SK-N-DZ (cell line): ENCODE data around the gene CATSPER3.

ENCODE experiments used
- DNase-seq: peaks from one replicate; pipeline ENCODE4 v3.0.0-alpha.2; 2015; ENCODE audit warnings: low spot score
- small RNA-seq, 2 experiments: library from RNA; depleted of rRNA; stranded (forward); fragments of <200 nt; gene quantifications; one replicate each; pipeline ENCODE3, GENCODE V24; 2014

The CATSPER3 gene

DNA sequence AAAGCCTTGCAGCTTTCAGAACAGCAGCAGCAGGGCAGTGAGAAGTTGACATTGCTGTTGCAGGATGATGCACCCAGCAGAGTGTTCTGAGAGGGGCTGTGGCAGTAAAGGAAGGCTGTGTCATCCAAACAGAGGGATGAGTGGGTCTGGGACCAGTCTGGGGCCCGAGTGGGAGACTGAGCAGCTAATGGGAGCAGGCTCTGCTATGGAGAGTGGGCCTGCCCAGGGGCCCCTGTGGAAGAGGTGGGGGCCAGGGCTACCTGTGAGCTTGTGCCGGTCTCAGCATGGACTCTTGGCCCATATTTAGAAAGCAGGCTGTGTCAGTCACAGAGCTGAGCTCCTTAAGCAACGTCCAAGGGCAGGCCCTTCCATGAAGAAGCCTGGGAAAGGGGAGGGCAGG lies 92.3 kb downstream of the CATSPER3 start:
- no peak for DNase-seq

DNA sequence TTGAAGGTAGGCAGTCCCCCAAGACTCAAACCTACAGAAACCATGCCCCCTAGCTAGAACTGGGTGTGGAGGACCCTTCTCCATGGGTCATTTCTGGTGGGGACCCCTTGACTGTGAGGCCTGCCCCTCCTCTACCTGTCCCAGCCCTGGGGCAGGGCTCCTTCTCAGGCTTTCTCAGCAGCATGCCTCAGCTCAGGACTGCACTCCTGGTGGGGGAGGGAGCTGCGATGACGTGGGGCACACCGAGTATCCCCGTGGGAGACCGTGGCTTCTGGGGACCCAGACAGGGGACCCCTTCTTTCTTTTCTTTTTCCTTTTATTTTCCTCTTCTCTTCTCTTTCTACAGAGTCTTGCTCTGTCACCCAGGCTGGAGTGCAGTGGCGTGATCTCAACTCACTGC lies 93.3 kb downstream of the CATSPER3 start:
- no peak for DNase-seq

Small RNA genes lying within 50 kb of the gene (small RNA-seq; reads per million reads assigned to genes)
- gene MIR4461 (0 reads per million in 2 experiments), gene MTND3P25 (0 to 0.18 reads per million in 2 experiments), gene MTND4LP30 (0 to 0.04 reads per million in 2 experiments)
